T-helper 22 cell (primary cell): Measurements from ENCODE around the gene ADARB1.
A peak's percentile ranks its signal among the peaks of the same experiment; 100 is the strongest.
"Not testable (repeated sequence)": the region's sequence is repeated elsewhere in the genome, so short reads cannot be mapped to it uniquely, and the experiment has no call there.

ENCODE experiments used
- DNase-seq: peaks from one replicate; pipeline ENCODE4 v3.0.0-alpha.2; 2020; ENCODE audit warnings: low read depth

ADARB1 gene

GRCh38 chr21:45116066-45116465 is 41.7 kb downstream of the ADARB1 start:
- no peak for DNase-seq

GRCh38 chr21:45117314-45117713 is 42.9 kb downstream of the ADARB1 start:
- DNase-seq, result no peak

- no peak for DNase-seq
These were observed 43.7 kb downstream of the ADARB1 start for GRCh38 chr21:45118099-45118498.

- no peak for DNase-seq
These were observed 45.4 kb downstream of the ADARB1 start for GRCh38 chr21:45119812-45120211.

- no peak for DNase-seq
These were observed 46.6 kb downstream of the ADARB1 start for GRCh38 chr21:45120975-45121374.

GRCh38 chr21:45122030-45122429 is 47.6 kb downstream of the ADARB1 start:
- DNase-seq, result no peak

- no peak for DNase-seq
These were observed 48.2 kb downstream of the ADARB1 start for GRCh38 chr21:45122432-45123132.

- no peak for DNase-seq
These were observed 49.1 kb downstream of the ADARB1 start for GRCh38 chr21:45123440-45123839.

GRCh38 chr21:45124596-45124995 is 50.2 kb downstream of the ADARB1 start:
- no peak for DNase-seq

- DNase-seq, result no peak
These were observed 51.0 kb downstream of the ADARB1 start for GRCh38 chr21:45125357-45125756.

- no peak for DNase-seq
These were observed 51.8 kb downstream of the ADARB1 start for GRCh38 chr21:45126204-45126626.

- no peak for DNase-seq
These were observed 52.6 kb downstream of the ADARB1 start for GRCh38 chr21:45126983-45127382.

GRCh38 chr21:45127937-45128336 is 53.6 kb downstream of the ADARB1 start:
- DNase-seq, result no peak

GRCh38 chr21:45128613-45129188 is 54.3 kb downstream of the ADARB1 start:
- DNase-seq, result peak; percentile 53

GRCh38 chr21:45129189-45129923 is 55.0 kb downstream of the ADARB1 start:
- DNase-seq, result no peak

- no peak for DNase-seq
These were observed 56.0 kb downstream of the ADARB1 start for GRCh38 chr21:45130324-45130774.

GRCh38 chr21:45131537-45131999 is 57.2 kb downstream of the ADARB1 start:
- no peak for DNase-seq

GRCh38 chr21:45132841-45133573 is 58.6 kb downstream of the ADARB1 start:
- no peak for DNase-seq

- not testable (repeated sequence) for DNase-seq
These were observed 59.3 kb downstream of the ADARB1 start for GRCh38 chr21:45133574-45134278.

GRCh38 chr21:45134279-45135076 is 60.1 kb downstream of the ADARB1 start:
- no peak for DNase-seq

GRCh38 chr21:45135122-45135521 is 60.7 kb downstream of the ADARB1 start:
- no peak for DNase-seq
